ENCODE data around the gene VSIG10L2.

The VSIG10L2 gene

DNA sequence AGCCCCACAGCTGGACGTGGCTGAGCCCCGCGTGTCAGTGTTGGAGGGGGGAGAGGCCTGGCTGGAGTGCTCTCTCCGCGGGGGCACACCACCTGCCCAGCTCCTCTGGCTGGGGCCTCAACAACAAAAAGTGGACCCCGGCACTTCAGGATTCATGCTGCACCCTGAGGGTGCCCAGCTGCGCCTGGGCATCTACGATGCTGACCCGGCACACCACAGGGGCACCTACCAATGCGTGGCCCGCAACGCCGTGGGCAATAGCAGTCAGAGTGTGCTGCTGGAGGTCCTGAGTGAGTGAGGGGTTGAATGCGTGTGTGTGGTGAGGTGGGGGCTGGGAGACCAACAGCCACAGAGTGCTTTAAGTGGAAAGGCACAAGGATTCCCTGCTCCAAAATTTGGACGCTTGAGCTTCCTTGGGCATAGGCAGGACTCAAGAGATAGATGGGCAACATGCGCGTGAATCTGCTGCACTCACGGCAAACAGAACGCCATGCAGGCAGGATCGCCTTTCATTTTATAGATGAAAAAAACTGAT is 7.6 kb downstream of the VSIG10L2 start:
- no peak for DNase-seq (ENCODE audit: extremely low spot score)
- POLR2A ChIA-PET, result no interaction called here

DNA sequence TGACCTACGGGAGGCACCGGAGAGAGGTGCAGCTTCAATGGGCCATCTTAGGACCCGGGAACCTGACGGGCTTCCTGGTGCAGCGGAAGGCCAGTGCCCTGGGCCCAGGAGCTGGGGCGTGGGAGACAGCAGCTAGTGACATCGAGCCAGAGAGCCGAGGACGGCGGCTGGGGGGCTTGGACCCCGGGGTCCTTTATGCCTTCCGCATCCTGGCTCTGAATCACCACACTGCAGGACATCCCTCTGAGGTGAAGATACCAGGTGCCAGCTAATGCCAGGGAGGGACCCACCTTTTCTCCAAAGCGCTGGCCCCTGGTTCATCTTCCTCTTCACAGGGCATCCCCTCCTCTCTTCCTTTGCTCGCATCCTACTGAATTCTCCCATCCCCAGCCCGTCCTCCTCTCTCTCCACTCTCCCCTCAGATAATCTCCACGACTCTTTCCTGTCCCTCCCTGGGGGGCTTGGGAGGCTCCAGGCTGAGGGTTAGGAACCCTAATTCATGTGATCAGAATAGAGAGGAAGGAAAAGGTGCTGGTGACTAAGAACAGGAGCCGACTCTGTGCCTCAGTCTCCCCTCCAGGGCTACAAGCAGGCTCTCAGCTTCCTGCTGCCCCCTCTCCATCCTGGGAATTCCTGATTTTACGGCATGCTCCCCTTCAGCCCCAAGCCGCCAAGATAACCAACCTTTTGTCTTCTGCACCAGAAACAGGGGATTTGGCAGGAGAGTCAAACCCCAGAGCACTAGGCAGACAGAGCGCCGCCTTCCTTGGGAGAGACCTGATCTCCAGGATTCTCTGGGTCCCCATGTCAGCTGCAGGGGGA is 8.5 kb downstream of the VSIG10L2 start:
- TF ChIP-seq, protein P1, sequence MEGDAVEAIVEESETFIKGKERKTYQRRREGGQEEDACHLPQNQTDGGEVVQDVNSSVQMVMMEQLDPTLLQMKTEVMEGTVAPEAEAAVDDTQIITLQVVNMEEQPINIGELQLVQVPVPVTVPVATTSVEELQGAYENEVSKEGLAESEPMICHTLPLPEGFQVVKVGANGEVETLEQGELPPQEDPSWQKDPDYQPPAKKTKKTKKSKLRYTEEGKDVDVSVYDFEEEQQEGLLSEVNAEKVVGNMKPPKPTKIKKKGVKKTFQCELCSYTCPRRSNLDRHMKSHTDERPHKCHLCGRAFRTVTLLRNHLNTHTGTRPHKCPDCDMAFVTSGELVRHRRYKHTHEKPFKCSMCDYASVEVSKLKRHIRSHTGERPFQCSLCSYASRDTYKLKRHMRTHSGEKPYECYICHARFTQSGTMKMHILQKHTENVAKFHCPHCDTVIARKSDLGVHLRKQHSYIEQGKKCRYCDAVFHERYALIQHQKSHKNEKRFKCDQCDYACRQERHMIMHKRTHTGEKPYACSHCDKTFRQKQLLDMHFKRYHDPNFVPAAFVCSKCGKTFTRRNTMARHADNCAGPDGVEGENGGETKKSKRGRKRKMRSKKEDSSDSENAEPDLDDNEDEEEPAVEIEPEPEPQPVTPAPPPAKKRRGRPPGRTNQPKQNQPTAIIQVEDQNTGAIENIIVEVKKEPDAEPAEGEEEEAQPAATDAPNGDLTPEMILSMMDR (IDR thresholded peaks at IDR 0.05; ENCODE audit: control extremely low read depth, extremely low read depth, low read depth, missing control alignments), result no peak
- ChIA-PET POLR2A (no interaction called here), CTCF (no interaction called here)
- no peak for DNase-seq (ENCODE audit: extremely low spot score)

More for the DNA sequence above, 7.6 kb downstream of the VSIG10L2 start:
- TF ChIP-seq, protein P1 (IDR thresholded peaks at IDR 0.05; ENCODE audit: control extremely low read depth, extremely low read depth, low read depth, missing control alignments), result no peak
- CTCF ChIA-PET, result no interaction called here

DNA sequence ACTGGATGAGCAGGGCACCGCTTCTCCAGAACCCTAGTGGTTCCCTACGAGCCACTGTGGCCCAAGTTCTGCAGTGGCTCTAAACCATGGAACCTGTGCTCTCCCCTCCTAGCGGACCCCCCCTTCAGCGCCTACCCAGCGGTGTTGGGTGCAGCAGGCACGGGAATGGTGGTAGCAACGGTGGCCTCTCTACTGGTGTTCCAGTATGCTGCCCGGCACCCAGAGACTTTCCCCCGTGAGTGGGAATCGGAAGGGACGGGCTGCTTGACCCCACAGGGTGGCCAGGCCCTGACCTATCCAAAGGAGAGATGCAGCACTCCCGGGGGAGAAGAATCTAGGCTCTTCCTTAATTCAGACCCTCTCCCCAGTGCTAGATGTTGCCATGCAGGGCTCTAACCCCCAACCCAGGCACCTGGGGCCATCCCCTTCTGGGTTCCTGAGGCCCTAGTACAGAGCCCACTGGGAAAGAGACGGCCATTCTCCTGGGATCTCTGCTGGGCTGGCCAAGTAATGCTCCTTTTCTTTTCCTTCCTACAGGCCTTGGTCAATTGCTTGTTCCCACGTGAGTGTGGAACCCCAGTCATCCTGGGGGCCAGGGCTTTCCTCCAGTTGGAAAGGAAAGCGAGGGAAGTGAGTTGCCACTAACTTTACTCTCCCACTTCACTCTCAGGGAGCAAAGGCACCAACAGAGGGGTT is 9.2 kb downstream of the VSIG10L2 start:
- TF ChIP-seq, protein P1 (IDR thresholded peaks at IDR 0.05; ENCODE audit: control extremely low read depth, extremely low read depth, low read depth, missing control alignments), result no peak
- POLR2A ChIA-PET, result no interaction called here

DNA sequence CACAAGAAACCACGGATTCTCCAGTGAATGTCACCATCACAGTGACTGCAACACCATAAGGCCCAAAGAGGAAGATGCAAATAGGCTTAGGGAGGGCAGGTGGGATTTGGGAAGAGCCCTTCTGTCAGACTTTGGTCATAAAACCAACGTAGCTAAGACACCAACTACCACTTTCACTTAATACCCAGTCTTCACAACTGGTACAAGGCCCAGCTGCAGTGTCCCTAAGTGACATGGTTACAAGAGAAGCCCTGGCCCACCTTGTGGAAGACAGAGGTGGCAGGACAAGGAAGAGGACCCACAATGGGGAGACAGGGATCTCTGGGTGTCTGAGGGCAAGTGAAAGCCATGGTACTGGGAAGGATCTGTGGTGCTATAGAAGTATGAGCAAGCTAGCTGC is 10.0 kb downstream of the VSIG10L2 start:
- DNase-seq (ENCODE audit: extremely low spot score), result no peak
- TF ChIP-seq, protein P1 (IDR thresholded peaks at IDR 0.05; ENCODE audit: control extremely low read depth, extremely low read depth, low read depth, missing control alignments), result no peak
- POLR2A ChIA-PET, result no interaction called here
- CTCF ChIA-PET, result interaction anchor here (1.4 to 1.5 kb wide), 2 partner anchors 13 to 238 kb away, joined by 3 to 4 read pairs; no protein-coding TSS in a partner anchor

More for the DNA sequence above, 9.2 kb downstream of the VSIG10L2 start:
- DNase-seq (ENCODE audit: extremely low spot score), result no peak
- CTCF ChIA-PET, result no interaction called here

DNA sequence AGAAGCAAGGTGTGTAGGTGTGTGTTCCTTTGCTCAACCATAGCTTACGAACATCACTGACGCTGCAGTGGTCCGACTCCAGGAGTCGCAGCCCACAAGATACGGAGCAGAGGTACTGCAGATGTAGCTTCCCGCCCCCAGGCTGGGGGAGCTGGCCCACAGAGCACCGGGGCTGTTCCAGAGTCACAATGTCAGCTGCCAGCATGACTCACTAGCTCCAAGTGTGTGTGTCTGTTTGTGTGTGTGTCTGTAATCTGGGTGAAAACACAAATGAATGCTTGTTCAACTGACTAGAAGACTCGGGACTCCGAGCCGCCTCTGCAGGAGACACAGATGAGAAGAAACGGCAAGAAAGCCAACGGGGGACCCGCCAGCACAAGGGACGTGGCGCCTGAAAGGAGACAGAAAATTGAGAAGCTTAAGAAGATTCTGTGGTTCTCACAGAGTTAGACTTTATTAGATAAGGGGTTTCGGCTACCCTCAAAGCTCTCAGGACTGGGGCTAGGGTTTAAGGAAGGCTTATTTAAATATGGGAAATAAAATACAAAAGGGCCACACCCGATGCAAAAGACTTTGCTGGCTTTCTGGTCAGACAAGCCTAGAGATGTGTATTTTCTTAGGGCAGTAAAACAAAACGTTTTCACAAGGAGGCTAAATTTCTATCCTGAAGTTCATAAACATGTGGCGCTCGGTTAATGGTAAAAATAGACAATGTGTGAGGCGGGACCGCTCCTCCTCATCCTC is 10.7 kb downstream of the VSIG10L2 start:
- TF ChIP-seq, protein P1 (IDR thresholded peaks at IDR 0.05; ENCODE audit: control extremely low read depth, extremely low read depth, low read depth, missing control alignments), result no peak
- no peak for DNase-seq (ENCODE audit: extremely low spot score)
- ChIA-PET POLR2A (no interaction called here), CTCF (interaction anchor here (1.4 to 1.5 kb wide), 3 partner anchors 13 to 237 kb away, joined by 3 to 5 read pairs (median 4); no protein-coding TSS in a partner anchor)

All from GM10248 (cell line).